HG03442 (cell line): ENCODE results near the gene USP5.
"Not testable (repeated sequence)": the region's sequence is repeated elsewhere in the genome, so short reads cannot be mapped to it uniquely, and the experiment has no call there.

Experiments used
- ATAC-seq: cut with Tn5 transposase; IDR thresholded peaks from one replicate; pipeline ENCODE4 v1.9.1; 2021; ENCODE audit warnings: mild to moderate bottlenecking, moderate library complexity; ENCODE audit not compliant: unreplicated experiment

Gene USP5

GRCh38 chr12:6886206-6886999 lies 34.5 kb downstream of the USP5 start:
- not testable (repeated sequence) for ATAC-seq

DNA sequence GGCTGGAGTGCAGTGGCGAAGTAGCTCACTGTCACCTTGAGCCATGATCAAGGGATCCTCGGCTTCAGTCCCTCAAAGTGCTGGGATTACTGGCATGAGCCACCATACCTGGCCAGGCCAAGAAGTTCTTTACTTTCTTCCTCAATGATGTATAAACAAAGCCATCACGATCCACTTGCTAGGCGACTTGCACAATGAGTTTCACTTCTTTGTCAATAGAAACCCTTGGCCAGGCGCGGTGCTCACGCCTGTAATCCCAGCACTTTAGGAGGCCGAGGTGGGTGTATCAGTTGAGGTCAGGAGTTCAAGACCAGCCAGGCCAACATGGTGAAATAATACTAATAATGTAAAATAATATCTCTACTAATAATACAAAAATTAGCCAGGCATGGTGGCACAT lies 35.5 kb downstream of the USP5 start:
- no peak for ATAC-seq

DNA sequence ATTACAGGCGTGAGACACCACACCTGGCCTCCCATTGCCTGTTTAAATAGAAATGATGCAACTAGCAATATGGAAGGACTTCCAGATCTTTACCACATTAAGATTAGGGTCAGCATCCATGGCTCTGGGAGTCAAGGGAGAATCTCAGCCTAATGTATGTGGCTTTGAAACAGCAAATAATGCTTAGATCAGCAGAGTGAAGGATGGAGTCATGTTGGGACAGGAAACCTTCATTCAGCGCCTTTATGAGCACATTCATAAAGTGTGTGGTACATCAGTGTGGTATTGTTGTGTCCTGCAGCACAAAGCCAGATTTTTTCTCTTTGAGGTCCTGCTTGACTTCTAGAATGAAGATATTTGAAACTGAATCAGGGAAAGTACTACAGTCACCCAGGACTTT lies 36.4 kb downstream of the USP5 start:
- ATAC-seq, result no peak

GRCh38 chr12:6888794-6889193 lies 36.8 kb downstream of the USP5 start:
- ATAC-seq, result not testable (repeated sequence)

DNA sequence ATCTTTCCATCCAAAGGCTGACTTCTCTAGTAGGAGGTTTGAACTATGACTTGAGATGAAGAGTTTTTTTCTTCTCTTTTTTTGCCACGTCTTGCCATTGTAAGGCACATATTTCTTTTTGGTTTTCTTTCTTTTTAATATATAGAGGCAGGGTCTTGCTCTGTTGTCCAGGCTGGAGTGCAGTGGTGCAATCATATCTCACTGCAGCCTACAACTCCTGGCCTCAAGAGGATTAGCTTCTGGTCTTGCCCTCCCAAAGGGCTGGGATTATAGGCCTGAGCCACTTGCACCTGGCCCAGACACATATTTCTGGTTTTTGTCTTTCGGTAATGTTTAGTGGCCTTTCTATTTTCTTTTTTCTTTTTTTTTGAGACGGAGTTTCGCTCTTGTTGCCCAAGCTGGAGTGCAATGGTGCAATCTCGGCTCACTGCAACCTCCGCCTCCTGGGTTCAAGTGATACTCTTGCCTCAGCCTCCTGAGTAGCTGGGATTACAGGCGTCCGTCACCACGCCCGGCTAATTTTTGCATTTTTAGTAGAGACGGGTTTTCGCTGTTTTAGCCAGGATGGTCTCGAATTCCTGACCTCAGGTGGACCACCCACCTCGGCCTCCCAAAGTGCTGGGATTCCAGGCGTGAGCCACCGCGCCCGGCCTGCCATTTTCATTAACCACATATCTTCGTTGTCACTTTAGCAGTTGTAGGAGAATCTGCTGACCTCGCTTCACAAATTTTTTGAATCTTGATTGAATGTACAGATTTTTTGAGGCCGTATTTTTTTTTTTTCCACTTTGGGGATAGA lies 38.0 kb downstream of the USP5 start:
- not testable (repeated sequence) for ATAC-seq

- ATAC-seq, result peak; percentile 92
These were observed 39.1 kb downstream of the USP5 start for GRCh38 chr12:6890789-6891645.

DNA sequence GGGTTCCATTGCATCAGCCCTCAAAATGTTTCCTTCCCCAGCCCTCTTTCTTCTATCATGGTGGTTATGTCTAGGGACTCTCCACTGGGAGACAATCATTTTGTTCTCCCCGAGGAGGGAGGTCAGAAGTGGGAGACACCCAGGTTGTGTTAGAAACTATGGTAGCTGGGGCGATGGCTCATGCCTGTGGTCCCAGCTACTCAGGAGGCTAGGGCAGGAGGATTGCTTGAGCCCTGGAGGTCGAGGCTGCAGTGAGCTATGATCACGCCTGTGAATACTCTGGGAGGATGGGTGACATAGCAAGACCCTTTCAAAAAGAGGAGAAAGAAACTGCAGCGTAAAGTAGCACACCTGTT lies 39.7 kb downstream of the USP5 start:
- ATAC-seq, result no peak

GRCh38 chr12:6892683-6893082 lies 40.7 kb downstream of the USP5 start:
- not testable (repeated sequence) for ATAC-seq

GRCh38 chr12:6894321-6894720 lies 42.4 kb downstream of the USP5 start:
- ATAC-seq, result no peak

DNA sequence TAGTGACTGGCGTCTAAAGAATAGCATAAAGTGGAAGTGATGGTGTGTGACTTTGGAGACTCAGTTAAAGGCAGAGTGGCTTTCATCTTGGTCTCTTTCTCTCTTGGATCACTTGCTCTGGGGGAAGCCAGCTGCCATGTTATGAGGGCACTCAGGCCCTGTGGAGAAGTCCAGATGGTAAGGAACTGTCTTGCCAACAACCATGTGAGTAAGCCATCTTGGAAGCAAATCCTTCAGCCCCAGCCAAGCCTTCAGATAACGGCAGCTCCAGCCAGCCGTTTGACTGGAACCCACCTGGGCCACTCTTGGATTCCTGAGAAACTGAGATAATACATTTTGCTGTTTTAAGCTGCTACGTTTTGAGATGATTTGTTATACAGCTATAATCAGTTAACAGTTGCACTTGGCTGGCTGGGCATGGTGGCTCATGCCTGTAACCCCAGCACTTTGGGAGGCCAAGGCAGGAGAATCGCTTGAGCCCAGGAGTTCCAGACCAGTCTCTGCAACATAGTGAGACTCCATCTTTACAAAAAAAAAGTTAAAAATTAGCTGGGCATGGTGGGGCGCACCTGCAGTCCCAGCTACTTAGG lies 45.0 kb downstream of the USP5 start:
- ATAC-seq, result no peak

DNA sequence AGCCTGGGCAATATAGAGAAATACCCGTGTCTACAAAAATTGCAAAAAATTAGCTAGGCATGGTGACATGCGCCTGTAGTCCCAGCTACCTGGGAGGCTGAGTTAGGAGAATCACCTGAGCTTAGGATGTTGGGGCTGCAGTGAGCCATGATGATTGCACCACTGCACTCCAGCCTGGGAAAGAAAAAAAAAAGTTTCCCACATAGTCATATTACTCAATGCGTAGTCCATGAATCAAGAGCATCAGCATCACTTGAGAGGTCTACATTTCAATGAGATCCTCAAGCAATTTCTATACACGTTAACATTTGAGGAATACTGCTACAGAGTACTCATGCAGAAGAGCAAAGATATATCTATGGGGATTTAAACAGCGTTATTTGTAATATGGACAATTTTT lies 47.5 kb downstream of the USP5 start:
- no peak for ATAC-seq

- ATAC-seq, result no peak
These were observed 48.0 kb downstream of the USP5 start for GRCh38 chr12:6899837-6900519.

DNA sequence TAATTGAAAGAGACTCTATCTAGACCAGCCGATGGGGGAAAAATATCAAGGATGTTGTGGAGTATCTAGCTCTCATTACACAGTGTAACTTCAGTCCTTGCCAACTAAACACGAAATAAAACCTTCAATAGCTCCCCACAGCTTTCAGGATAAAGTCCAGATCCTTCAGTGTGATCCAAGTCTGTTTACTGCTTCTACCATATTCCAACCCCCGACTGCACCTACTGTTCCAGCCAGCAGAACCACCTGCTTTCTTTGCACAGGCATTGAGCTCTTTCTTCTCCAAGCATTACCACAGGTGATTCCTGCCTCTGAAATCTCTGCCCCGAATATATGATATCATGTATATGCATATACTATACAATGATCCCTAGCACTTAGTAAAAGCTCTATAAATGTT lies 50.5 kb downstream of the USP5 start:
- no peak for ATAC-seq

DNA sequence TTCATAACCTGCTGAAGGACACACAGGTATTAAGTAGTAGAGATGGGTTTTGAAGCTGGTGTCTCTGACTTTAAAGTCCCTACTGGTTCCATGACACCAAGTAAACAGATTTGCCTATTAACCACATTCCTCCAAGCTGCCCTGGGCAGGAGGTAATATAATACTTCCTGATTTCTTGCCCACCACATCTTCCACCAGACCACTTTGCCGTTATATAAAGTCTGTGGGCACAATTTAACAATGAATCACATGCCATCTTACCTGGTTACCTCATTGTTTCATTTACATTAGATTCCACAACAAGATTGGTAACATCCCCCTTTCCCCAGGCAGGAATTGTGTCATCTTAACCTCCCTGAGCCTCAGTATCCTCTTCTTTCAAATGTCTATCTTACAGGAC lies 51.8 kb downstream of the USP5 start:
- ATAC-seq, result no peak

- peak; percentile 94 for ATAC-seq
These were observed 52.6 kb downstream of the USP5 start, which contains the start of gene LRRC23 for GRCh38 chr12:6904280-6905276. LRRC23 (plus strand) TSS chr12:6904822; CDS start chr12:6905634, 812 bp downstream.

GRCh38 chr12:6905414-6906040 lies 53.6 kb downstream of the USP5 start:
- ATAC-seq, result no peak

DNA sequence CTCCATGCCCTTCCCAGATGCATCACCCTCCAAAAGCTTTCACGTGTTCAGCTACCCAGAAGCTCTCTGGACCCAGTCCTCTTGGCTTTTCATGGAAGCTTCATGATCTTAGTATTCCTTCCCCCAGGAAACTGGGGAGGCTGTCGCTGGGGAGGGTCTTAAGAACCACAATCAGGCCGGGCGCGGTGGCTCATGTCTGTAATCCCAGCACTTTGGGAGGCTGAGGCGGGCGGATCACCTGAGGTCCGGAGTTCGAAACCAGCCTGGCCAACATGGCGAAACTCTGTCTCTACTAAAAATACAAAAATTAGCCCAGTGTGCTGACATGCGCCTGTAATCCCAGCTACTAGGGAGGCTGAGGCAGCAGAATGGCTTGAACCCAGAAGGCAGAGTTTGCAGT lies 56.2 kb downstream of the USP5 start:
- ATAC-seq, result not testable (repeated sequence)

GRCh38 chr12:6909421-6910145 lies 57.6 kb downstream of the USP5 start:
- no peak for ATAC-seq
